Activated naive CD8-positive, alpha-beta T cell treated with anti-CD3 and anti-CD28 coated beads for 36 hours (primary cell): ENCODE measurements around the gene GPR37L1. TPM values are rescaled to one million over a fixed set of nuclear protein-coding genes. Genes with fewer than 3 reads are reported as not detected.
"Not testable (repeated sequence)": the region's sequence is repeated elsewhere in the genome, so short reads cannot be mapped to it uniquely, and the experiment has no call there.

Source experiments
- DNase-seq: peaks from one replicate; pipeline ENCODE4 v3.0.0; 2021
- H3K27ac Mint-ChIP-seq: one replicate; pipeline ENCODE4 v1.8.0; 2022; ENCODE audit warnings: mild to moderate bottlenecking, moderate library complexity, mixed read lengths
- H3K27me3 Mint-ChIP-seq: one replicate; pipeline ENCODE4 v1.8.0; 2022; ENCODE audit warnings: mild to moderate bottlenecking, mixed read lengths
- H3K36me3 Mint-ChIP-seq: one replicate; pipeline ENCODE4 v1.8.0; 2021; ENCODE audit warnings: mild to moderate bottlenecking, mixed read lengths
- H3K4me1 Mint-ChIP-seq: one replicate; pipeline ENCODE4 v1.8.0; 2021; ENCODE audit warnings: mixed read lengths
- H3K4me3 Mint-ChIP-seq: one replicate; pipeline ENCODE4 v1.8.0; 2022; ENCODE audit warnings: mild to moderate bottlenecking, moderate library complexity, mixed read lengths
- H3K9me3 Mint-ChIP-seq: one replicate; pipeline ENCODE4 v1.8.0; 2022; ENCODE audit warnings: mixed read lengths
- total RNA-seq, 2 experiments: library from RNA; stranded (reverse); gene quantifications; one replicate each; pipeline ENCODE4 v1.2.3, GENCODE V29; 2021

Gene GPR37L1
- total RNA-seq, 2 experiments from 2014 or later, result not detected

DNA sequence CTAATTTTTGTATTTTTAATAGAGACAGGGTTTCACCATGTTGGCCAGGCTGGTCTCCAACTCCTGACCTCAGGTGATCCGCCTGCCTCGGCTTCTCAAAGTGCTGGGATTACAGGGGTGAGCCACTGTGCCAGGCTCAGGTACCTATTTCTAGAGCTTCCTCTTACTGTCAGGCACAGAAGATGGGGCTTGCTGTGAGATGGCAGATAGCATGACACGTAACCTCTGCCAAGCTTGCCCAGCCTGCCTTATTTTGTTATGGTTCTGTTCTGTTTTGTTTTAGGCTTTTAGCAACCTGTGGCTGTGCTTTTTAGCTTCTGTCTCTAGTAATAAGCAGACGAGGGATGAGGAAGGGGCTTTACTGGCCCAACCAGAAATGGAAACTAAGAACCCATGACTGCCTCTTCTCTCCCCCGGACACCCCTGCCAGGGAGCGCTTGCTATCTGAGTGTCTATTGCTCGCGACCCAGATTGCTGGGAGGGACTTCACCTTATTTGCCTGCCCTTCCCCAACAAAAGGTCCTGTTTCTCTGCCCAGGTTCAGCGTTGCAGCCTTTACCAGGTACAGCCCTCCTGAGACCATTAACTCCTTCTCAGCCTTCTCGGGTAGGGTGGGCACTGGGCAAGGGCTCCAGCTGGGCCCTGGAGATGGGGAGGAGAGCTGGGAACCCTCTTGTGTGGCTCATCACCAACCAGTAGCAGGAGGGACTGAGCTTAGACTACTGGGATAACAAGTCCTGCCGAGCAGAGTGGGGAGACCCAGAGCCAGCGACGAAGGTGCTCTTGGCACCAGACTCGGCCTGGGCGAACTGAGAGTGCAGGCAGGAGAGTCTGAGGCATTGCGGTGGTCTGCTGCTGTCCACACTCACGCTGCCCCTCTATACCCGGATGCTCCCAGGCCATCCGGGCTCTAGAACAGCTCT, 57.4 kb downstream of the GPR37L1 start:
- Mint-ChIP-seq H3K36me3 (no peaks in the 10 kb centered on the region), H3K9me3 (no peaks in the 10 kb centered on the region), H3K4me1 (peaks cover 10% of the 10 kb centered on the region), H3K27ac (no peak overlapping the region), H3K4me3 (no peak overlapping the region), H3K27me3 (no peaks in the 10 kb centered on the region)
- no peak for DNase-seq

DNA sequence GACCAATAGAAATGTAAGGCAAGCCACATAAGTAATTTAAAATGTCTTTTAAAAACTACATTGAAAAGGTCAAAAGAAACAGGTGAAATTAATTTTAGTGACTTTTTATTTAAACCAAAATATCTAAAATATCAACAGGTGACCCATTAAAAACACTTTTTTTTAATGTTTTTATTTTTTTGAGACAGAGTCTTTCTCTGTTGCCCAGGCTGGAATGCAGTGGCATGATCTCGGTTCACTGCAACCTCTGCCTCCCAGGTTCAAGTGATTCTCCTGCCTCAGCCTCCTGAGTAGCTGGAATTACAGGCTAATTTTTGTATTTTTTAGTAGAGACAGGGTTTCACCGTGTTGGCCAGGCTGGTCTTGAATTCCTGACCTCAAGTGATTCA, 58.0 kb downstream of the GPR37L1 start:
- not testable (repeated sequence) for H3K36me3 Mint-ChIP-seq, H3K27me3 Mint-ChIP-seq, H3K27ac Mint-ChIP-seq, H3K4me3 Mint-ChIP-seq, H3K9me3 Mint-ChIP-seq, DNase-seq
- H3K4me1 Mint-ChIP-seq, result peaks cover 10% of the 10 kb centered on the region

DNA sequence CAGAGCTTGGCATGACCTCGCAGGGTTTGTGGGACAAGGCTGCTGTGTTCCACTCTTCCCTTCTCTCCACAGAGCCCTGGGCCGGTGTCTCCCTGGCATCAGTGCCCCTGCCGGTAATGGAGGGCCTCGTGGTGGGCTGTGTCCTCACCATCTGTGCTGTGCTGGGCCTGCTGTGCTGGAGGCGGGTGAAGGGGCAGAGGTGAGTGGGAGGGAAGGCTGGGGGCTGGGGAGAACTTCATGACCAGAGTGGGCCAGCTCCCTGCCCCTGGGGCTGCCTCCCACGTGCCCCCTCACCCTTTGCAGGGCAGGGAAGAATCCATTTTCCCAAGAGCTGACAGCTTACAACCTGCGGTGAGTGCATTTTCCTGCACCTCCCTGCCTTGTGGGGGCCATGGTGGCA, 58.9 kb downstream of the GPR37L1 start:
- DNase-seq, result no peak
- no peaks in the 10 kb centered on the region for H3K36me3 Mint-ChIP-seq
- no peak overlapping the region for H3K4me3 Mint-ChIP-seq
- H3K4me1 Mint-ChIP-seq, result peaks cover 10% of the 10 kb centered on the region
- no peak overlapping the region for H3K27ac Mint-ChIP-seq
- H3K9me3 Mint-ChIP-seq, result no peaks in the 10 kb centered on the region
- H3K27me3 Mint-ChIP-seq, result no peaks in the 10 kb centered on the region

DNA sequence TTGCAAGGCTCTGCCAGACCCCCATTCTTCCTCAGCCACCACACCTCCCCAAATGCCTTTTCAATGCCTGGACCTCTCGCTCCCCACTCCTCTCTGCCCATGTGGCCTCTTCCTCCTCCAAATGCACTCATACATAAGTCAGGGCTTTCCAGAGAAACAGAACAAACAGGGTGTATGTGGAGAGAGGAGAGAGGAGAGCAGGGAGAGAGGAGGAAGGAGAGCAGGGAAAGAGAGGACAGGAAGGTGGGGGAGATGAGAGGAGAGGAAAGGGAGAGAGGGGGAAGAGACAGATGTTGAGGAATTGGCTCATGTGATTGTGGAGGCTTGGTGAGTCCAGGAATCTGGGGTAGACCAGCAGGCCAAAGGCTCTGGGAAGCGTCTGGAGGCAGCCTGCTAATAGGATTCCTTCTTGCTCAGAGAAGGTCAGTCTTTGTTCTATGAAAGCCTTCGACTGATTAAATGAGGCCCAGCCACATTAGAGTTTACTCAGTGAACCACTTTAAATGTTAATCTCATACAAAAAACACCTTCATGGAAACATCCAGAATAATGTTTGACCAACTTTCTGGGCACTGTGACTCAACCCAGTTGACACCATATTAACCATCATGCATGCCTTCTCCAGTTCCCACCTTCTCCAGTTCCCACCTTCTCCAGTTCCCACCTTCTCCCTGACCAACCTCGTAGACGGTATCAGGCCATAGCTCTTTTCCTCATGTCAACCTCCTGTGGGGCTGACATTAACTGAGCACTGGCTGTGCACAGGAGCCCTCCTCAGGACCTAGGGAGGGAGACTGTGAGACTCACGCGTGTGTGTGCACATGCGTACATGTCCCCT, 59.5 kb downstream of the GPR37L1 start:
- H3K4me3 Mint-ChIP-seq, result no peak overlapping the region
- no peak for DNase-seq
- peaks cover 10% of the 10 kb centered on the region for H3K4me1 Mint-ChIP-seq
- no peaks in the 10 kb centered on the region for H3K36me3 Mint-ChIP-seq
- H3K27ac Mint-ChIP-seq, result no peak overlapping the region
- no peaks in the 10 kb centered on the region for H3K9me3 Mint-ChIP-seq
- peaks cover 4% of the 10 kb centered on the region for H3K27me3 Mint-ChIP-seq

Other genes starting within 250 kb of the GPR37L1 start
- not detected for gene SHISA4, start 234.0 kb upstream of the GPR37L1 start, total RNA-seq
- not detected for gene LMOD1, start 176.4 kb upstream of the GPR37L1 start, total RNA-seq
- gene TIMM17A, start 167.4 kb upstream of the GPR37L1 start, total RNA-seq, result 100 to 1,000 TPM; 116 to 120 TPM
- 10 to 100 TPM; 33.1 to 34.0 TPM for gene RNPEP, start 140.3 kb upstream of the GPR37L1 start, total RNA-seq
- under 1 TPM in 1 of 2 experiments, not detected in 1; 0.30 TPM for gene ELF3, start 112.3 kb upstream of the GPR37L1 start, total RNA-seq
- gene ARL8A, start 21.8 kb downstream of the GPR37L1 start, total RNA-seq, result 10 to 100 TPM; 23.4 to 27.8 TPM
- gene PTPN7, start 37.7 kb downstream of the GPR37L1 start, total RNA-seq, result 100 to 1,000 TPM; 317 to 329 TPM
- gene LGR6, start 70.9 kb downstream of the GPR37L1 start, total RNA-seq, result under 1 TPM; 0.06 to 0.22 TPM
- gene UBE2T, start 219.0 kb downstream of the GPR37L1 start, total RNA-seq, result 10 to 100 TPM; 93.2 to 94.3 TPM
- gene PPP1R12B, start 225.8 kb downstream of the GPR37L1 start, total RNA-seq, result 1 to 10 TPM; 5.8 to 10.0 TPM